ENCODE results near the gene P3H1.

GRCh38 chr1:42723511-42723910, 43.3 kb downstream of the P3H1 start:
- TF ChIP-seq CTCF (CRISPR knock-in tag; IDR thresholded peaks at IDR 0.05) (no peak), CHD2 (IDR thresholded peaks at IDR 0.05; ENCODE audit: low read depth, low read length) (no peak), ZNF383 (CRISPR knock-in tag; IDR thresholded peaks at IDR 0.05; ENCODE audit: borderline replicate concordance) (no peak), NFYB (CRISPR knock-in tag; IDR thresholded peaks at IDR 0.05) (no peak), MAX (IDR thresholded peaks at IDR 0.05) (no peak), DRAP1 (CRISPR knock-in tag; IDR thresholded peaks at IDR 0.05) (no peak), POLR2AphosphoS5 (IDR thresholded peaks at IDR 0.05; ENCODE audit: low read depth, low read length) (no peak), FOXM1 (CRISPR knock-in tag; IDR thresholded peaks at IDR 0.05) (no peak), HNRNPUL1 (IDR thresholded peaks at IDR 0.05; ENCODE audit: low read depth, low read length) (no peak), HOXA9 (CRISPR knock-in tag; IDR thresholded peaks at IDR 0.05; ENCODE audit: borderline replicate concordance) (no peak)

Measured in HepG2 (cell line).